ENCODE measurements around the gene SGMS1. TPM values are rescaled to one million over a fixed set of nuclear protein-coding genes. Genes with fewer than 3 reads are reported as not detected.

The SGMS1 gene
- total RNA-seq, 1 donor from 2014 or later: 93.8 TPM

- TF ChIP-seq POLR2AphosphoS5 (IDR thresholded peaks at IDR 0.05; ENCODE audit: insufficient read depth in 1 of 2, low read depth in 1 of 2): no peak
- no peak for TF ChIP-seq POLR2A (IDR thresholded peaks at IDR 0.05)
- TF ChIP-seq CTCF (IDR thresholded peaks at IDR 0.05): no peak
- no peaks in the 10 kb centered on the region for H3K9me3 ChIP-seq
- peaks cover 5% of the 10 kb centered on the region for H3K4me1 ChIP-seq
- no peak for DNase-seq (ENCODE audit: extremely low spot score in 2 of 2)
- no peak overlapping the region for H3K27ac ChIP-seq
- H3K27me3 ChIP-seq: no peaks in the 10 kb centered on the region
- intact Hi-C loops (cut with DNase I): no loop called here
- no peaks in the 10 kb centered on the region for H3K36me3 ChIP-seq
- H3K4me3 ChIP-seq: no peak overlapping the region
Measured at GRCh38 chr10:50395851-50396250, 227.9 kb downstream of the SGMS1 start.

- intact Hi-C loops (cut with DNase I): no loop called here
- Histone ChIP-seq H3K4me1 (peaks cover 5% of the 10 kb centered on the region), H3K9me3 (no peaks in the 10 kb centered on the region), H3K4me3 (no peak overlapping the region), H3K27ac (no peak overlapping the region), H3K36me3 (no peaks in the 10 kb centered on the region), H3K27me3 (no peaks in the 10 kb centered on the region)
- no peak for DNase-seq (ENCODE audit: extremely low spot score in 2 of 2)
- no peak for TF ChIP-seq POLR2AphosphoS5 (IDR thresholded peaks at IDR 0.05; ENCODE audit: insufficient read depth in 1 of 2, low read depth in 1 of 2)
- TF ChIP-seq POLR2A (IDR thresholded peaks at IDR 0.05): no peak
- no peak for TF ChIP-seq CTCF (IDR thresholded peaks at IDR 0.05)
Measured at GRCh38 chr10:50395271-50395670, 228.5 kb downstream of the SGMS1 start.

- no peaks in the 10 kb centered on the region for H3K36me3 ChIP-seq
- no peak overlapping the region for H3K4me3 ChIP-seq
- no peak overlapping the region for H3K27ac ChIP-seq
- intact Hi-C loops (cut with DNase I): no loop called here
- H3K4me1 ChIP-seq: peaks cover 5% of the 10 kb centered on the region
- no peak for TF ChIP-seq CTCF (IDR thresholded peaks at IDR 0.05)
- no peak for TF ChIP-seq POLR2AphosphoS5 (IDR thresholded peaks at IDR 0.05; ENCODE audit: insufficient read depth in 1 of 2, low read depth in 1 of 2)
- TF ChIP-seq POLR2A (IDR thresholded peaks at IDR 0.05): no peak
- DNase-seq (ENCODE audit: extremely low spot score in 2 of 2): no peak
- H3K9me3 ChIP-seq: no peaks in the 10 kb centered on the region
- H3K27me3 ChIP-seq: no peaks in the 10 kb centered on the region
Measured at GRCh38 chr10:50394832-50395231, 228.9 kb downstream of the SGMS1 start.

- intact Hi-C loops (cut with DNase I): no loop called here
- no peak for TF ChIP-seq POLR2AphosphoS5 (IDR thresholded peaks at IDR 0.05; ENCODE audit: insufficient read depth in 1 of 2, low read depth in 1 of 2)
- TF ChIP-seq CTCF (IDR thresholded peaks at IDR 0.05): no peak
- TF ChIP-seq POLR2A (IDR thresholded peaks at IDR 0.05): no peak
- Histone ChIP-seq H3K27ac (no peak overlapping the region), H3K36me3 (no peaks in the 10 kb centered on the region), H3K4me1 (peaks cover 5% of the 10 kb centered on the region), H3K9me3 (no peaks in the 10 kb centered on the region), H3K27me3 (no peaks in the 10 kb centered on the region), H3K4me3 (no peak overlapping the region)
- DNase-seq (ENCODE audit: extremely low spot score in 2 of 2): no peak
Measured at GRCh38 chr10:50393784-50394467, 229.8 kb downstream of the SGMS1 start.

- peaks cover 5% of the 10 kb centered on the region for H3K4me1 ChIP-seq
Measured at GRCh38 chr10:50392966-50393718, 230.6 kb downstream of the SGMS1 start.

More at GRCh38 chr10:50392966-50393718, 230.6 kb downstream of the SGMS1 start:
- no peak for DNase-seq (ENCODE audit: extremely low spot score in 2 of 2)
- TF ChIP-seq POLR2AphosphoS5 (IDR thresholded peaks at IDR 0.05; ENCODE audit: insufficient read depth in 1 of 2, low read depth in 1 of 2) (peak in 1 of 2 donors; percentile 12), CTCF (IDR thresholded peaks at IDR 0.05) (no peak)
- Histone ChIP-seq H3K4me3 (no peak overlapping the region), H3K9me3 (no peaks in the 10 kb centered on the region), H3K27ac (no peak overlapping the region), H3K27me3 (no peaks in the 10 kb centered on the region), H3K36me3 (no peaks in the 10 kb centered on the region)
- intact Hi-C loops (cut with DNase I): no loop called here

All from vagina (tissue), 2 donors.